GM12878 (cell line): ENCODE measurements around the gene SIRT5. TPM values are rescaled to one million over a fixed set of nuclear protein-coding genes. Genes with fewer than 3 reads are reported as not detected.

ENCODE experiments used
- ATAC-seq: fragments of 200-7000 bp; cut with Tn5 transposase; 3 replicates; pipeline ENCODE4 v1.9.1; 2020; ENCODE audit warnings: mild to moderate bottlenecking, moderate library complexity
- BruUV-seq: library from RNA; stranded (reverse); fragments of 400-500 nt; replicated peaks from 2 replicates; lab custom pipeline; 2021; lab: Mats Ljungman, UMichigan
- CTCF ChIA-PET: fragments of 300-600 bp; sonication (Branson Sonifier 250); formaldehyde crosslinking; extraction: SDS; loops from one replicate; lab custom pipeline; 2021; ENCODE audit warnings: inconsistent platforms; lab: Yijun Ruan, JAX
- POLR2A ChIA-PET: fragments of 350-600 bp; formaldehyde crosslinking; extraction: SDS; loops from one replicate; lab custom pipeline; 2021; ENCODE audit warnings: inconsistent platforms; lab: Charles Lee
- RAD21 ChIA-PET: fragments of 300-600 bp; sonication (Branson Sonifier 250); formaldehyde crosslinking; loops from one replicate; lab custom pipeline; 2023; ENCODE audit warnings: antibody characterized with exemption; ENCODE audit not compliant: unreplicated experiment; lab: Charles Lee
- SMC1A ChIA-PET: fragments of 300-600 bp; sonication (Branson Sonifier 250); formaldehyde crosslinking; loops from one replicate; lab custom pipeline; 2023; ENCODE audit not compliant: unreplicated experiment, uncharacterized antibody; lab: Charles Lee
- DNase-seq: peaks from one replicate; pipeline ENCODE4 v3.0.0-alpha.2; 2011; ENCODE audit warnings: low read depth, low spot score
- FAIRE-seq: peaks from 3 replicates; lab custom pipeline; 2011; peaks lifted over from hg19 to GRCh38; lab: Jason Lieb, UNC
- H2AFZ ChIP-seq: 2 replicates; pipeline ENCODE4 v1.6.0; 2011; ENCODE audit warnings: low read depth, low read length, control low read depth; ENCODE audit not compliant: control insufficient read depth
- H3K27ac ChIP-seq: 2 replicates; pipeline ENCODE4 v1.5.1; 2011; ENCODE audit warnings: control low read depth; ENCODE audit not compliant: control insufficient read depth, insufficient read depth
- H3K27me3 ChIP-seq, 2 experiments: replicated peaks in 1 of 2; 2 replicates each; pipeline versions ENCODE4 v1.6.0 to v1.6.1; 2011; ENCODE audit warnings: low read length in 1 of 2; ENCODE audit not compliant: control insufficient read depth in 2 of 2, insufficient read depth in 2 of 2
- H3K36me3 ChIP-seq, 2 experiments: 2 replicates each; pipeline ENCODE4 v1.5.1; 2011; ENCODE audit warnings: low read length in 1 of 2; ENCODE audit not compliant: control insufficient read depth in 2 of 2, insufficient read depth in 2 of 2
- H3K4me1 ChIP-seq: 2 replicates; pipeline ENCODE4 v1.6.1; 2011; ENCODE audit warnings: mild to moderate bottlenecking, low read length, moderate library complexity, mixed read lengths; ENCODE audit not compliant: control insufficient read depth, insufficient read depth
- H3K4me2 ChIP-seq: 2 replicates; pipeline ENCODE4 v1.6.0; 2011; ENCODE audit warnings: control low read depth; ENCODE audit not compliant: control insufficient read depth, insufficient read depth
- H3K4me3 ChIP-seq: fragments of 200-600 bp; sonication (generic); 2 replicates; pipeline ENCODE4 v1.5.1; 2016
- H3K79me2 ChIP-seq: 2 replicates; pipeline ENCODE4 v1.6.0; 2011; ENCODE audit warnings: low read length; ENCODE audit not compliant: control insufficient read depth, insufficient read depth
- H3K9ac ChIP-seq: 2 replicates; pipeline ENCODE4 v1.8.0; 2011; ENCODE audit warnings: low read length, control low read depth, mixed read lengths; ENCODE audit not compliant: control insufficient read depth, insufficient read depth
- H3K9me3 ChIP-seq: replicated peaks from 3 replicates; pipeline ENCODE4 v1.5.1; 2011; ENCODE audit warnings: mild to moderate bottlenecking, low read length; ENCODE audit not compliant: control insufficient read depth, insufficient read depth
- H4K20me1 ChIP-seq: 2 replicates; pipeline ENCODE4 v1.6.0; 2011; ENCODE audit not compliant: control insufficient read depth, insufficient read depth
- DPF2 ChIP-seq: fragments of 450-650 bp; IDR thresholded peaks from 2 replicates; pipeline ENCODE4 v1.6.1; 2017; ENCODE audit warnings: mild to moderate bottlenecking
- EP300 ChIP-seq, 2 experiments: fragments of 150-350 bp in 1 of 2; IDR thresholded peaks; 2 replicates each; pipeline ENCODE4 v1.6.1; 2011 to 2012; ENCODE audit warnings: low read depth in 2 of 2, low read length in 2 of 2, borderline replicate concordance in 1 of 2, improper control_type of control experiment in 1 of 2, inconsistent platforms in 1 of 2; ENCODE audit not compliant: control insufficient read depth in 1 of 2
- KLF5 ChIP-seq: fragments of 450-650 bp; IDR thresholded peaks from 2 replicates; pipeline ENCODE4 v1.6.1; 2014; ENCODE audit warnings: mild to moderate bottlenecking; ENCODE audit not compliant: partially characterized antibody
- MLLT1 ChIP-seq: fragments of 450-650 bp; IDR thresholded peaks from 2 replicates; pipeline ENCODE4 v1.6.1; 2016; ENCODE audit warnings: mild to moderate bottlenecking
- POLR2AphosphoS2 ChIP-seq: IDR thresholded peaks from 2 replicates; pipeline ENCODE4 v1.6.1; 2011; ENCODE audit warnings: low read depth, mild to moderate bottlenecking, low read length, improper control_type of control experiment, moderate library complexity
- SMARCA5 ChIP-seq: fragments of 450-650 bp; IDR thresholded peaks from 2 replicates; pipeline ENCODE4 v1.6.1; 2017; ENCODE audit warnings: mild to moderate bottlenecking
- ZBTB33 ChIP-seq: fragments of 450-650 bp; IDR thresholded peaks from 2 replicates; pipeline ENCODE4 v1.6.1; 2017; ENCODE audit warnings: mild to moderate bottlenecking
- WGBS: methylation state at CpG from one replicate; pipeline ENCODE4 v1.1.6; 2016; ENCODE audit warnings: low lambda C conversion rate; ENCODE audit not compliant: insufficient replicate concordance, insufficient coverage; ENCODE audit errors: missing lambda C conversion rate; 5-methylcytosine and 5-hydroxymethylcytosine counted together
- in situ Hi-C: fragments of 300-500 bp; cut with MboI; formaldehyde crosslinking; loops from 9 replicates; pipeline ENCODE4 v1.14.3; 2018; ENCODE audit warnings: mixed read lengths
- intact Hi-C: fragments of 100-400 bp; cut with micrococcal nuclease; formaldehyde crosslinking; loops from one replicate; pipeline ENCODE4 v1.14.2; 2022; ENCODE audit not compliant: unreplicated experiment
- polyA plus RNA-seq, 11 experiments: library from polyadenylated mRNA; depleted of rRNA in 4 of 11; unstranded in 6 of 11; stranded (reverse) in 5 of 11; fragments of >200 nt; fragmentation: Nextera tagmentation in 4 of 11; fragmentation: Illumina TruSeq in 1 of 11; extraction: Ambion mirVana in 4 of 11; extraction: Trizol in 1 of 11; gene quantifications; 1 replicate in 1 of 11; 2 replicates in 10 of 11; pipeline versions ENCODE4 v1.2.1 to v1.2.3, GENCODE V29; 2011 to 2016; ENCODE audit warnings: inconsistent platforms in 2 of 11, missing spikeins in 2 of 11, low read depth in 1 of 11
- total RNA-seq, 4 experiments: library from RNA; depleted of rRNA in 3 of 4; stranded (reverse); fragments of >200 nt in 3 of 4; fragmentation: Illumina TruSeq in 1 of 4; extraction: Trizol in 1 of 4; gene quantifications; 2 replicates each; pipeline versions ENCODE4 v1.2.1 to v1.2.3, GENCODE V29; 2013 to 2021
- TF ChIP-seq, protein P1 (sequence below): fragments of 450-650 bp; IDR thresholded peaks from 2 replicates; pipeline ENCODE4 v1.6.1; 2017; ENCODE audit warnings: mild to moderate bottlenecking, low read depth, inconsistent platforms; ENCODE audit not compliant: poor library complexity, severe bottlenecking

The SIRT5 gene
- total and polyA plus RNA-seq, 10 of the 15 experiments (the other 5 are each of a cell fraction or from before 2014, with no cell fraction given): 1.7 to 12.4 (median 10.0) TPM

DNA sequence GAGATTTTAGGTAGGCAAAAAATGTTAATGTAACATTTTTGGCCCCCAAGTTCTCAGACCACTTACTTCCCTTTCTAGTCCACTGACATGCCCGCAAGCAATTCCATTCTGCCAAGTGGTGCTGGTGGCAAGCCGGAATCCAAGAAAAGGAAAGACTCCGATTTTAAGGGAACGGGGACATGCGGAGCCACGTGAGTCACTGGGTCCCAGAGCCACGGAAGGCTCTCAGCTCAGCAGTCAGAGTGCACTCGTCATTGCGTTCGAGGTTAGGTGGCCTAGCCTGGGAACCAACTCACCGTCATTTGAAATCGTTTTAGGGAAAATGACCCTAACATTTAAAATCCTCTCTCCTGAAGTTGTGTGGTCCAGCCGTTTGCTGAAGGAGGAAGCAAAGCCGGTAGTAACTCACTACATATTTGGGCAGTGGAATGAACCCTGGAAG lies 711 bp upstream of the SIRT5 start:
- H3K27ac ChIP-seq: peak overlapping the region; percentile 96
- H3K4me3 ChIP-seq: peak overlapping the region; percentile 93
- ATAC-seq (no peak), DNase-seq (no peak), FAIRE-seq (no peak)
- peaks cover 4% of the 10 kb centered on the region for H3K4me1 ChIP-seq
- H3K36me3 ChIP-seq: no peaks in the 10 kb centered on the region
- TSS peak; percentile 91 for BruUV-seq
- intact Hi-C loops (loop anchor here (1.0 to 2.0 kb wide), 5 partner anchors 41 to 237 kb away; partner anchors contain the start of genes GFOD1 and NOL7), in situ Hi-C loops (no loop called here)
- peak overlapping the region; percentile 99 for H3K4me2 ChIP-seq
- WGBS: 29% methylated on average over 14 of the region's 14 CpGs
- H3K27me3 ChIP-seq: no peaks in the 10 kb centered on the region
- peaks cover 8% of the 10 kb centered on the region for H3K79me2 ChIP-seq
- POLR2A ChIA-PET: interaction anchor here (1.0 to 2.3 kb wide), 2 partner anchors 41 to 56 kb away, joined by 3 to 11 read pairs; partner anchors contain the start of gene NOL7
- RAD21 ChIA-PET: interaction anchor here (0.9 to 3.1 kb wide), 18 partner anchors 42 to 299 kb away, joined by 3 to 42 read pairs (median 11); partner anchors contain the start of genes GFOD1 and NOL7
- H3K9me3 ChIP-seq: no peaks in the 10 kb centered on the region
- H4K20me1 ChIP-seq: no peaks in the 10 kb centered on the region
- SMC1A ChIA-PET: interaction anchor here (1.0 to 3.1 kb wide), 14 partner anchors 10 to 378 kb away, joined by 3 to 30 read pairs (median 5); partner anchors contain the start of gene NOL7
- H3K9ac ChIP-seq: peak overlapping the region; percentile 92
- H2AFZ ChIP-seq: peak overlapping the region; percentile 79
- TF ChIP-seq MLLT1 (peak; percentile 65; the same call in 1 of the 2 replicates), DPF2 (no peak)
- CTCF ChIA-PET: interaction anchor here (1.0 to 3.7 kb wide), 15 partner anchors 11 to 246 kb away, joined by 3 to 45 read pairs (median 11); partner anchors contain the start of gene TBC1D7

- POLR2A ChIA-PET: interaction anchor here (0.8 to 2.3 kb wide), 9 partner anchors 40 to 238 kb away, joined by 3 to 11 read pairs (median 5); partner anchors contain the start of gene NOL7
- no peaks in the 10 kb centered on the region for H3K9me3 ChIP-seq
- CTCF ChIA-PET: interaction anchor here (0.6 to 3.7 kb wide), 52 partner anchors 8 to 1417 kb away, joined by 3 to 52 read pairs (median 6); partner anchors contain the start of genes GFOD1, NOL7 and TBC1D7
- peak overlapping the region; percentile 96 for H3K27ac ChIP-seq
- no TSS peak for BruUV-seq
- SMC1A ChIA-PET: interaction anchor here (0.7 to 3.1 kb wide), 30 partner anchors 11 to 379 kb away, joined by 3 to 30 read pairs (median 6); partner anchors contain the start of gene NOL7
- DNase-seq (peak; percentile 82), FAIRE-seq (peak; percentile 47), ATAC-seq (peak; percentile 89)
- WGBS: 1% methylated on average over 36 of the region's 46 CpGs
- H3K4me2 ChIP-seq: peak overlapping the region; percentile 99
- H3K4me3 ChIP-seq: peak overlapping the region; percentile 93
- RAD21 ChIA-PET: interaction anchor here (0.7 to 3.1 kb wide), 37 partner anchors 10 to 493 kb away, joined by 3 to 42 read pairs (median 7); partner anchors contain the start of genes GFOD1, NOL7 and TBC1D7
- H2AFZ ChIP-seq: peak overlapping the region; percentile 93
- peaks cover 8% of the 10 kb centered on the region for H3K79me2 ChIP-seq
- no peaks in the 10 kb centered on the region for H3K36me3 ChIP-seq
- in situ Hi-C loops: no loop called here
- no peaks in the 10 kb centered on the region for H3K27me3 ChIP-seq
- peaks cover 4% of the 10 kb centered on the region for H3K4me1 ChIP-seq
- peak overlapping the region; percentile 92 for H3K9ac ChIP-seq
- intact Hi-C loops: loop anchor here (1.0 to 2.0 kb wide), 5 partner anchors 41 to 238 kb away; partner anchors contain the start of genes GFOD1 and NOL7
- H4K20me1 ChIP-seq: no peaks in the 10 kb centered on the region
- TF ChIP-seq POLR2AphosphoS2 (peak; percentile 46; the same call in 1 of the 2 replicates), EP300 (IDR thresholded peaks at IDR 0.05; ENCODE audit: borderline replicate concordance in 1 of 2, control insufficient read depth in 1 of 2, low read depth in 2 of 2, low read length in 2 of 2) (peak in 1 of 2 experiments; percentile 45; a peak in 1 of 4 replicates), DPF2 (peak; percentile 53; the same call in 1 of the 2 replicates), SMARCA5 (peak; percentile 86), KLF5 (peak; percentile 28), ZBTB33 (no peak)
- TF ChIP-seq, protein P1, sequence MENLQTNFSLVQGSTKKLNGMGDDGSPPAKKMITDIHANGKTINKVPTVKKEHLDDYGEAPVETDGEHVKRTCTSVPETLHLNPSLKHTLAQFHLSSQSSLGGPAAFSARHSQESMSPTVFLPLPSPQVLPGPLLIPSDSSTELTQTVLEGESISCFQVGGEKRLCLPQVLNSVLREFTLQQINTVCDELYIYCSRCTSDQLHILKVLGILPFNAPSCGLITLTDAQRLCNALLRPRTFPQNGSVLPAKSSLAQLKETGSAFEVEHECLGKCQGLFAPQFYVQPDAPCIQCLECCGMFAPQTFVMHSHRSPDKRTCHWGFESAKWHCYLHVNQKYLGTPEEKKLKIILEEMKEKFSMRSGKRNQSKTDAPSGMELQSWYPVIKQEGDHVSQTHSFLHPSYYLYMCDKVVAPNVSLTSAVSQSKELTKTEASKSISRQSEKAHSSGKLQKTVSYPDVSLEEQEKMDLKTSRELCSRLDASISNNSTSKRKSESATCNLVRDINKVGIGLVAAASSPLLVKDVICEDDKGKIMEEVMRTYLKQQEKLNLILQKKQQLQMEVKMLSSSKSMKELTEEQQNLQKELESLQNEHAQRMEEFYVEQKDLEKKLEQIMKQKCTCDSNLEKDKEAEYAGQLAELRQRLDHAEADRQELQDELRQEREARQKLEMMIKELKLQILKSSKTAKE: no peak
These were observed 241 bp upstream of the SIRT5 start for GRCh38 chr6:13574149-13574570.
